Lower leg skin (tissue), 3 donors: ENCODE results near the gene APEH.

ENCODE experiments used
- POLR2A ChIP-seq, 2 donors: fragments of 450-650 bp; IDR thresholded peaks; one replicate each; pipeline ENCODE4 v1.6.1; 2016 to 2017; ENCODE audit warnings: antibody characterized with exemption in 2 of 2, mild to moderate bottlenecking in 1 of 2, moderate library complexity in 1 of 2
- TF ChIP-seq, protein P1 (sequence below), 3 donors: fragments of 450-650 bp; IDR thresholded peaks; one replicate each; pipeline ENCODE4 v1.5.1; 2016; ENCODE audit warnings: antibody characterized with exemption in 3 of 3, mild to moderate bottlenecking in 3 of 3, moderate library complexity in 2 of 3

DNA sequence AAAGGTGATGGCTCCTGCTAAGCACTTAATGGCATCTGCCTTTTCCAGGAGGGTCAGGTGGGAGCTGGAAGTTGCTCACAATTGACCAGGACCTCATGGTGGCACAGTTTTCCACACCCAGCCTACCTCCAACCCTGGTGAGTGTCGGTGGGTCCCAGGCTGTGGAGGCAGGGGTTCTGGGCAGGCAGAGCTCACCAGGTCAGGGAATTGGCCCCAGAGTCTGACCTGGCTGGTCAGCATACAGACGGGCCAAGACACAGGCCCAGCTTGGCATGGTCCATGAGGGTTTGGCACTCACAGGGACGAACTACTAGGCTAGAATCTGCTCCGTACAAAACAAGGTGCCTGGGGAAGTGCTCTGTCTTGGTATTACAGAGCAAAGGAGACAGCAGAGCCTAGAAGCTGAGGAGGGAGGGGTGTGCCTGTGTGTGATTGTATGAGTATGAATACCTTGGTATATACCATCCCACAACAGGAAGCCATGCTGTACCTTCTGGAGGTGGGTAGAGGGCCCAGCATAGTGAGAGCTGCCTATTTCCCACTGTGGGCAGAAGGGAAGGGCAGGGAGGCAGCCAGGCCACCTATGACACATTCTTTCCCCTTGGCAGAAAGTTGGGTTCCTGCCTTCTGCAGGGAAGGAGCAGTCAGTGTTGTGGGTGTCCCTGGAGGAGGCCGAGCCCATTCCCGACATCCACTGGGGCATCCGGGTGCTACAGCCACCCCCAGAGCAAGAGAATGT lies 6.5 kb downstream of the APEH start:
- TF ChIP-seq, protein P1, sequence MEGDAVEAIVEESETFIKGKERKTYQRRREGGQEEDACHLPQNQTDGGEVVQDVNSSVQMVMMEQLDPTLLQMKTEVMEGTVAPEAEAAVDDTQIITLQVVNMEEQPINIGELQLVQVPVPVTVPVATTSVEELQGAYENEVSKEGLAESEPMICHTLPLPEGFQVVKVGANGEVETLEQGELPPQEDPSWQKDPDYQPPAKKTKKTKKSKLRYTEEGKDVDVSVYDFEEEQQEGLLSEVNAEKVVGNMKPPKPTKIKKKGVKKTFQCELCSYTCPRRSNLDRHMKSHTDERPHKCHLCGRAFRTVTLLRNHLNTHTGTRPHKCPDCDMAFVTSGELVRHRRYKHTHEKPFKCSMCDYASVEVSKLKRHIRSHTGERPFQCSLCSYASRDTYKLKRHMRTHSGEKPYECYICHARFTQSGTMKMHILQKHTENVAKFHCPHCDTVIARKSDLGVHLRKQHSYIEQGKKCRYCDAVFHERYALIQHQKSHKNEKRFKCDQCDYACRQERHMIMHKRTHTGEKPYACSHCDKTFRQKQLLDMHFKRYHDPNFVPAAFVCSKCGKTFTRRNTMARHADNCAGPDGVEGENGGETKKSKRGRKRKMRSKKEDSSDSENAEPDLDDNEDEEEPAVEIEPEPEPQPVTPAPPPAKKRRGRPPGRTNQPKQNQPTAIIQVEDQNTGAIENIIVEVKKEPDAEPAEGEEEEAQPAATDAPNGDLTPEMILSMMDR (IDR thresholded peaks at IDR 0.05): no peak
- TF ChIP-seq POLR2A (IDR thresholded peaks at IDR 0.05): no peak
